Subcutaneous abdominal adipose tissue (tissue), 5 donors: Measurements from ENCODE around the gene MFN2.
A peak's percentile ranks its signal among the peaks of the same experiment; 100 is the strongest.
"Not testable (repeated sequence)": the region's sequence is repeated elsewhere in the genome, so short reads cannot be mapped to it uniquely, and the experiment has no call there.

Experiments used
- H3K27ac ChIP-seq: one replicate; pipeline ENCODE4 v1.7.0; 2013; ENCODE audit warnings: low read depth, mild to moderate bottlenecking, inconsistent platforms, low read length, moderate library complexity
- H3K27me3 ChIP-seq, 5 donors: one replicate each; pipeline ENCODE4 v1.7.0; 2013; ENCODE audit warnings: low read length in 5 of 5, inconsistent platforms in 1 of 5; ENCODE audit not compliant: control insufficient read depth in 5 of 5, insufficient read depth in 4 of 5
- H3K36me3 ChIP-seq, 5 donors: one replicate each; pipeline ENCODE4 v1.7.0; 2013; ENCODE audit warnings: low read length in 5 of 5; ENCODE audit not compliant: control insufficient read depth in 5 of 5, insufficient read depth in 5 of 5
- H3K4me1 ChIP-seq, 5 donors: one replicate each; pipeline ENCODE4 v1.7.0; 2013; ENCODE audit warnings: low read length in 5 of 5, mild to moderate bottlenecking in 3 of 5, moderate library complexity in 1 of 5; ENCODE audit not compliant: control insufficient read depth in 5 of 5, insufficient read depth in 5 of 5
- H3K4me3 ChIP-seq, 5 donors: one replicate each; pipeline ENCODE4 v1.7.0; 2013; ENCODE audit warnings: low read length in 5 of 5, low read depth in 1 of 5
- H3K9ac ChIP-seq, 5 donors: one replicate each; pipeline ENCODE4 v1.7.0; 2013; ENCODE audit warnings: low read length in 5 of 5, mild to moderate bottlenecking in 4 of 5, moderate library complexity in 3 of 5
- H3K9me3 ChIP-seq, 5 donors: one replicate each; pipeline ENCODE4 v1.7.0; 2013; ENCODE audit warnings: low read length in 5 of 5; ENCODE audit not compliant: control insufficient read depth in 5 of 5
- donor health status: healthy.
- donor health status: healthy.
- donor health status: healthy.
- donor health status: healthy.
- donor health status: healthy.

MFN2 gene

GRCh38 chr1:12031039-12031980, 51.1 kb downstream of the MFN2 start:
- H3K27ac ChIP-seq = no peak overlapping the region
- H3K27me3 ChIP-seq = no peaks in the 10 kb centered on the region
- peaks cover 0 to 35% (median 14%) of the 10 kb centered on the region in 5 donors for H3K4me1 ChIP-seq
- H3K4me3 ChIP-seq = no peak overlapping the region
- peaks cover 0 to 52% (median 37%) of the 10 kb centered on the region in 5 donors for H3K36me3 ChIP-seq
- H3K9ac ChIP-seq = no peak overlapping the region
- no peaks in the 10 kb centered on the region for H3K9me3 ChIP-seq

GRCh38 chr1:12032161-12032621, 51.9 kb downstream of the MFN2 start:
- Histone ChIP-seq H3K9me3 (no peaks in the 10 kb centered on the region), H3K27me3 (no peaks in the 10 kb centered on the region), H3K4me3 (no peak overlapping the region), H3K4me1 (peaks cover 0 to 26% (median 6%) of the 10 kb centered on the region in 5 donors), H3K36me3 (peaks cover 0 to 44% (median 32%) of the 10 kb centered on the region in 5 donors), H3K27ac (peak overlapping the region; percentile 27), H3K9ac (peak overlapping the region in 1 of 5 donors; percentile 17)

- H3K9me3 ChIP-seq, H3K27ac ChIP-seq: not testable (repeated sequence)
Observed at GRCh38 chr1:12033441-12033840, 53.2 kb downstream of the MFN2 start.

GRCh38 chr1:12034381-12034801, 54.1 kb downstream of the MFN2 start:
- H3K4me3 ChIP-seq = no peak overlapping the region

More at GRCh38 chr1:12033441-12033840, 53.2 kb downstream of the MFN2 start:
- H3K27me3 ChIP-seq, H3K9ac ChIP-seq, H3K4me3 ChIP-seq: not testable (repeated sequence)
- Histone ChIP-seq H3K4me1 (peaks cover 0 to 23% (median 5%) of the 10 kb centered on the region in 5 donors), H3K36me3 (peaks cover 0 to 32% (median 25%) of the 10 kb centered on the region in 5 donors)

GRCh38 chr1:12035312-12035711, 55.1 kb downstream of the MFN2 start:
- no peaks in the 10 kb centered on the region for H3K9me3 ChIP-seq
- H3K9ac ChIP-seq = no peak overlapping the region
- H3K36me3 ChIP-seq = peaks cover 0 to 13% (median 10%) of the 10 kb centered on the region in 5 donors
- H3K27ac ChIP-seq = no peak overlapping the region
- H3K27me3 ChIP-seq = peaks cover 0 to 3% (median 0%) of the 10 kb centered on the region in 5 donors
- peaks cover 0 to 23% (median 5%) of the 10 kb centered on the region in 5 donors for H3K4me1 ChIP-seq
- no peak overlapping the region for H3K4me3 ChIP-seq

More at GRCh38 chr1:12034381-12034801, 54.1 kb downstream of the MFN2 start:
- Histone ChIP-seq H3K27me3 (peaks cover 0 to 3% (median 0%) of the 10 kb centered on the region in 5 donors), H3K4me1 (peaks cover 0 to 23% (median 5%) of the 10 kb centered on the region in 5 donors), H3K9ac (no peak overlapping the region), H3K9me3 (no peaks in the 10 kb centered on the region), H3K27ac (no peak overlapping the region), H3K36me3 (peaks cover 0 to 22% (median 18%) of the 10 kb centered on the region in 5 donors)

DNA sequence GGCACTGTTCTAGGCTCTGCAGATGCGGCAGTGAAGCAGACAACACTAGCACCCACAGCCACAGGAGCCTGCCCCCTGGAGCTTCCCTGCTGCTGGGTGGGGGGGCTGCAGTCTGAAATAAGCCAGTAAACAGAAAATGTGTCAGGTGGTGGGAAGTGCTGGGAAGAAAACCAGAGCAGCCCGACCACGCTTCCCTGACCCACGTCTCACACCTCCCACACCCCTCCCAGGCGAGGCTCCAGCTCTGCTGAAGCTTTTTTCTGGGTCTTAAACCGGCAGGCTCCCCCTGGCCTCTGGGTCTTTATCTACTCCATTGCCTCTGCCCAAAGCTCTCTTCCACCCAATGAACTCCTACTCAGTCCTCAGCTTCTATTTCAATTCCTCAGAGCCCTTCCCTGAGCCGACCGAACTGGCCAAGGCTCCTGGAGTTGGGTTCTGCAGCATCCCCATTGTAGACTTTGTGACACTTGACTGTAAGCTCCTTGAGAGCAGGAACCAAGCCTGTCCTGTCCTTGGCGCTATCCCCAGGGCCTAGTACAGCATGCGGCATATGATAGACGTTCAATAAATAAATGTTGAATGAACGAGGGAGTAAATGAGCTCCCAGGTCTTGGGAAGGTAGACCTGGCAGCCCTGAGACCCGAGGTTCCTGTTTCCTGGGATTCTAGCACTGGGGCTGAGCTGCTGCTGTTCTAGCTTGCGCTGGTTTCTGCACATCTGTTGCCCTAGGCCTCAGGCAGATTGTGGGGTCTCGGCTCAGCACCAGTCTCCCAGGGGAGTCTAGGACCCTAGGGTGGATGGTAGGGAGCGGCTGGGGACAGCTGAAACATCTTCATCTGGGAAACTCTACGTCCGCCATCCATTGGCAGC, 57.5 kb downstream of the MFN2 start:
- peaks cover 0 to 13% (median 5%) of the 10 kb centered on the region in 5 donors for H3K4me1 ChIP-seq
- H3K27me3 ChIP-seq = peaks cover 0 to 3% (median 0%) of the 10 kb centered on the region in 5 donors
- H3K9me3 ChIP-seq = no peaks in the 10 kb centered on the region
- no peak overlapping the region for H3K9ac ChIP-seq
- no peak overlapping the region for H3K4me3 ChIP-seq
- no peaks in the 10 kb centered on the region for H3K36me3 ChIP-seq
- H3K27ac ChIP-seq = no peak overlapping the region

- Histone ChIP-seq H3K9me3 (no peaks in the 10 kb centered on the region), H3K9ac (no peak overlapping the region)
Observed at GRCh38 chr1:12038356-12039163, 58.3 kb downstream of the MFN2 start.

GRCh38 chr1:12039164-12039525, 58.9 kb downstream of the MFN2 start:
- no peak overlapping the region for H3K9ac ChIP-seq
- peaks cover 0 to 5% (median 5%) of the 10 kb centered on the region in 5 donors for H3K4me1 ChIP-seq
- H3K27ac ChIP-seq = no peak overlapping the region
- no peak overlapping the region for H3K4me3 ChIP-seq
- peaks cover 0 to 3% (median 0%) of the 10 kb centered on the region in 5 donors for H3K27me3 ChIP-seq
- no peaks in the 10 kb centered on the region for H3K9me3 ChIP-seq
- H3K36me3 ChIP-seq = no peaks in the 10 kb centered on the region

More at GRCh38 chr1:12038356-12039163, 58.3 kb downstream of the MFN2 start:
- H3K27ac ChIP-seq = no peak overlapping the region
- H3K4me3 ChIP-seq = no peak overlapping the region
- H3K27me3 ChIP-seq = peaks cover 0 to 3% (median 0%) of the 10 kb centered on the region in 5 donors
- peaks cover 0 to 9% (median 5%) of the 10 kb centered on the region in 5 donors for H3K4me1 ChIP-seq
- H3K36me3 ChIP-seq = no peaks in the 10 kb centered on the region

DNA sequence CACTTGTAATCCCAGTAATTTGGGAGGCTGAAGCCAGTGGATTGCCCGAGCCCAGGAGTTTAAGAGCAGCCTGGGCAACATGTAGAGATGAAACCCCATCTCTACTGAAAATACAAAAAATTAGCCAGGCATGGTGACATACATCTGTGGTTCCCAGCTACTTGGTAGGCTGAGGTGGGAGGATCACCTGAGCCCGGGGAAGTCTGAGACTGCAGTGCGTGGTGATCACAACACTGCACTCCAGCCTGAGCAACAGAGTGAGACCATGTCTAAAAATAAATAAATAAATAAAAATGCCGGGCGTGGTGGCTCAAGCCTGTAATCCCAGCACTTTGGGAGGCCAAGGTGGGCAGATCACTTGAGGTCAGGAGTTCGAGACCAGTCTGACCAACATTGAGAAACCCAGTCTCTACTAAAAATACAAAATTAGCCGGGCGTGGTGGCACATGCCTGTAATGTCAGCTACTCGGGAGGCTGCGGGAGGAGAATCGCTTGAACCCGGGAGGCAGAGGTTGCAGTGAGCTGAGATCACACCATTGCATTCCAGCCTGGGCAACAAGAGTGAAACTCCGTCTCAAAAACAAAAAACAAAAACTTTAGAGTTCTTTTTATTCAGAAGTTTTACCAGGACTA, 59.7 kb downstream of the MFN2 start:
- not testable (repeated sequence) for H3K36me3 ChIP-seq, H3K27me3 ChIP-seq, H3K27ac ChIP-seq, H3K9ac ChIP-seq, H3K9me3 ChIP-seq, H3K4me1 ChIP-seq, H3K4me3 ChIP-seq
